A673 (cell line): Measurements from ENCODE around the gene FTCD.

Source experiments
- EZH2 ChIP-seq: fragments of 200-600 bp; sonication (generic); IDR thresholded peaks from 2 replicates; pipeline ENCODE4 v1.6.1; 2017; ENCODE audit warnings: borderline replicate concordance, low read depth, mild to moderate bottlenecking, mixed read lengths, antibody characterized with exemption, low read length; ENCODE audit not compliant: poor library complexity, severe bottlenecking
- TF ChIP-seq, protein P1 (sequence below): fragments of 300-800, 200-600 bp; sonication (generic); conservative IDR thresholded peaks from 2 replicates; pipeline ENCODE4 v1.5.1; 2017; ENCODE audit warnings: low read depth, mild to moderate bottlenecking, antibody characterized with exemption, low read length, moderate library complexity, mixed read lengths

DNA sequence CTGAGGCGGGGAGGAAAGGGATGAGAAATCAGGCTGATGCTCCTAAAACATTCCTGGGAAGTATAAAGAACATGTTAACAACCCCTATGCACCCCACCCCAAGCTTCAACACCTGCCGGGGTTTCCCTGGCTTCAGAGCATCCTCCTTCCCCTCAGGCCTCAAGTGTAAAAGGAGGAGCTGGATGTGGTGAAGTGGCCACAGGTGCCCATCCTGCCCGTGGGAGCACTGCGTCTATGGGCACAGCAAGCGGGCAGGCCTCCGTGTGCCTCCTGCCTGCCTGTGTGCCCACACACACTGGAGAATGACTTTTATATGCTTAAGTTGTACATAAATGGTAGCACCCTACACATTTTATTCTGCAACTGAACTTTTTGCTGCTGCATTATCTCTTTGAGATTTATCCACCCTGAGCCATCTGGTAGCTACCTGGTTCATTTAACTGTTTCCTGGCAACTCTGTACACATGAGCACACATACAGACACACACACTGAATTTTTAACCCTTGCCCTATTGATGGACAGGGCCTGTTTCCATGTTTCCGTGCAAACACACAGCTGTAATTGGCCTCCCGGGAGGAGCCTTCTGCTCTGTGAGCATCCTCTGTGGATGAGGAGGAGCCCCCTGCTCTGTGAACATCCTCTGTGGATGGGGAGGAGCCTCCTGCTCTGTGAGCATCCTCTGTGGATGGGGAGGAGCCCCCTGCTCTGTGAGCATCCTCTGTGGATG, 13.4 kb upstream of the FTCD start:
- TF ChIP-seq, protein P1, sequence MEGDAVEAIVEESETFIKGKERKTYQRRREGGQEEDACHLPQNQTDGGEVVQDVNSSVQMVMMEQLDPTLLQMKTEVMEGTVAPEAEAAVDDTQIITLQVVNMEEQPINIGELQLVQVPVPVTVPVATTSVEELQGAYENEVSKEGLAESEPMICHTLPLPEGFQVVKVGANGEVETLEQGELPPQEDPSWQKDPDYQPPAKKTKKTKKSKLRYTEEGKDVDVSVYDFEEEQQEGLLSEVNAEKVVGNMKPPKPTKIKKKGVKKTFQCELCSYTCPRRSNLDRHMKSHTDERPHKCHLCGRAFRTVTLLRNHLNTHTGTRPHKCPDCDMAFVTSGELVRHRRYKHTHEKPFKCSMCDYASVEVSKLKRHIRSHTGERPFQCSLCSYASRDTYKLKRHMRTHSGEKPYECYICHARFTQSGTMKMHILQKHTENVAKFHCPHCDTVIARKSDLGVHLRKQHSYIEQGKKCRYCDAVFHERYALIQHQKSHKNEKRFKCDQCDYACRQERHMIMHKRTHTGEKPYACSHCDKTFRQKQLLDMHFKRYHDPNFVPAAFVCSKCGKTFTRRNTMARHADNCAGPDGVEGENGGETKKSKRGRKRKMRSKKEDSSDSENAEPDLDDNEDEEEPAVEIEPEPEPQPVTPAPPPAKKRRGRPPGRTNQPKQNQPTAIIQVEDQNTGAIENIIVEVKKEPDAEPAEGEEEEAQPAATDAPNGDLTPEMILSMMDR = no peak
- TF ChIP-seq EZH2 = no peak
